GM18511 (cell line): ENCODE results near the gene EIF4ENIF1.
"Not testable (repeated sequence)": the region's sequence is repeated elsewhere in the genome, so short reads cannot be mapped to it uniquely, and the experiment has no call there.

Experiments used
- ATAC-seq: cut with Tn5 transposase; IDR thresholded peaks from one replicate; pipeline ENCODE4 v1.9.1; 2021; ENCODE audit warnings: mild to moderate bottlenecking, moderate library complexity; ENCODE audit not compliant: unreplicated experiment

EIF4ENIF1 gene

GRCh38 chr22:31445642-31446041, 44.0 kb downstream of the EIF4ENIF1 start:
- ATAC-seq = no peak

GRCh38 chr22:31443516-31443915, 46.1 kb downstream of the EIF4ENIF1 start:
- no peak for ATAC-seq

- ATAC-seq = no peak
These were observed 46.7 kb downstream of the EIF4ENIF1 start for GRCh38 chr22:31442768-31443489.

- no peak for ATAC-seq
These were observed 48.0 kb downstream of the EIF4ENIF1 start for GRCh38 chr22:31441652-31442051.

- no peak for ATAC-seq
These were observed 49.0 kb downstream of the EIF4ENIF1 start for GRCh38 chr22:31440681-31441080.

GRCh38 chr22:31439808-31440207, 49.8 kb downstream of the EIF4ENIF1 start:
- ATAC-seq = no peak

GRCh38 chr22:31436132-31436531, 53.5 kb downstream of the EIF4ENIF1 start:
- ATAC-seq = no peak

GRCh38 chr22:31431950-31432349, 57.7 kb downstream of the EIF4ENIF1 start:
- no peak for ATAC-seq

GRCh38 chr22:31425331-31426050, 64.2 kb downstream of the EIF4ENIF1 start:
- ATAC-seq = no peak

- ATAC-seq = not testable (repeated sequence)
These were observed 87.3 kb downstream of the EIF4ENIF1 start for GRCh38 chr22:31402350-31402749.

GRCh38 chr22:31400023-31400397, 89.6 kb downstream of the EIF4ENIF1 start:
- no peak for ATAC-seq

- ATAC-seq = peak; percentile 94
These were observed 90.2 kb downstream of the EIF4ENIF1 start, which contains the start of gene DRG1 for GRCh38 chr22:31399211-31400022. TSS of gene DRG1 (plus strand) at chr22:31399604. CDS start at chr22:31399684, 80 bp downstream.

- no peak for ATAC-seq
These were observed 91.4 kb downstream of the EIF4ENIF1 start for GRCh38 chr22:31398231-31398630.

GRCh38 chr22:31394326-31394725, 95.3 kb downstream of the EIF4ENIF1 start:
- ATAC-seq = no peak

- no peak for ATAC-seq
These were observed 95.7 kb downstream of the EIF4ENIF1 start for GRCh38 chr22:31393893-31394292.
